Large intestine (tissue), 3 donors: Measurements from ENCODE around the gene EVA1C. TPM values are rescaled to one million over a fixed set of nuclear protein-coding genes. Genes with fewer than 3 reads are reported as not detected.
A peak's percentile ranks its signal among the peaks of the same experiment; 100 is the strongest.

Experiments
- DNase-seq, 2 donors: peaks; one replicate each; pipeline versions ENCODE4 v3.0.0 to v3.0.0-alpha.2; 2013
- H3K27ac ChIP-seq: one replicate; pipeline ENCODE4 v1.5.1; 2013; ENCODE audit warnings: low read length
- H3K27me3 ChIP-seq: 2 replicates; pipeline ENCODE4 v1.6.1; 2013; ENCODE audit warnings: low read length; ENCODE audit not compliant: control insufficient read depth, insufficient read depth
- H3K36me3 ChIP-seq: 2 replicates; pipeline ENCODE4 v1.6.1; 2013; ENCODE audit warnings: low read length; ENCODE audit not compliant: control insufficient read depth, insufficient read depth
- H3K4me1 ChIP-seq: one replicate; pipeline ENCODE4 v1.6.1; 2013; ENCODE audit warnings: low read length; ENCODE audit not compliant: control insufficient read depth, insufficient read depth
- H3K4me3 ChIP-seq: one replicate; pipeline ENCODE4 v1.5.1; 2013; ENCODE audit warnings: low read length
- H3K9me3 ChIP-seq: one replicate; pipeline ENCODE4 v1.6.1; 2013; ENCODE audit warnings: mild to moderate bottlenecking, low read depth, low read length, moderate library complexity; ENCODE audit not compliant: control insufficient read depth
- WGBS: methylation state at CpG from one replicate; pipeline ENCODE4 v1.1.5; 2013; ENCODE audit warnings: low lambda C conversion rate; ENCODE audit not compliant: insufficient coverage; 5-methylcytosine and 5-hydroxymethylcytosine counted together
- polyA plus RNA-seq: library from polyadenylated mRNA; unstranded; fragments of 120-200 nt; gene quantifications from one replicate; pipeline ENCODE4 v1.2.1, GENCODE V29; 2013

Gene EVA1C
- polyA plus RNA-seq, 1 donor = 2.0 TPM

DNA sequence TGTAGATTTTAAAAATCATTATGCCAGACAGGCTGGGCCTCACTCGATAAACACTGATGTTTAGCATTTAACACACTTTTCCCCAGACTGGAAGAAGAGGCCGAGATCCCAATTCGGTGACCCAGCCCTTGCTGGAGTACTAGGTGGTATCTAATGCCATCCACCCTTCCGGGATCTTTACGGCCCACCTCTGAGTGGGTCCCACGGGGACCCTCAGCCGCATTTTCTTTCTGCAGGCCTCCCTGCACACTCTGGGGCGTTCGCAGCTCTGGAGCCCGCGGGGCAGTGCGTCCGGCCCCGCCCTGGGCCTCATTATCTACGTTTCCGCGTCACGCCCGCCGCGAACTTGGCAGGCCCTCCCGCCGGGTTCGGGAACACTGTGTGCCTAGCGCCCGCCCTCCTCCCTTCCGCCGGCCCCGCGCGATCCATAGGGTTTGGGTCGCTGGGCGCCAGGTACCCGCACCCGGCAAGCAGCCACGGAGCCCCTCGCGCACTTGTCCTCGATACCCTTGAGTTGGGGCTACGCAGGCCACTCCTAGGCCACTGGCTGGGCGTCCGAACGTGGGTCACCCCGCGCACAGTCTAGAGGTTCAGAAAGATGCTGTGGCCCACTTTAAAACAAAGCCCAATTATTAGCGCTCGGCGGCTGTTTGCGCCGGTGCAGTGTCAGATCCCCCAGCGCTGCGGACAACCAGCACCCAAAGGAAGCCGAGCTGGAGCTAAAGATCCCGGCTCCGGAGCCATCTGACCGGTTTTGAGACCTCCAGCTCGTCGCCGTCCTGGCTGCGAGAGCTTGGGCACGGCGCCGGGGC, 950 bp upstream of the EVA1C start:
- H3K4me3 ChIP-seq = peak overlapping the region; percentile 43
- no CpG with 5 or more reads among the region's 63 CpGs for WGBS
- peaks cover 9% of the 10 kb centered on the region for H3K4me1 ChIP-seq
- DNase-seq = peak in 1 of 2 donors; percentile 61
- H3K27ac ChIP-seq = no peak overlapping the region
- no peaks in the 10 kb centered on the region for H3K36me3 ChIP-seq
- H3K27me3 ChIP-seq = peaks cover 50% of the 10 kb centered on the region
- H3K9me3 ChIP-seq = no peaks in the 10 kb centered on the region

DNA sequence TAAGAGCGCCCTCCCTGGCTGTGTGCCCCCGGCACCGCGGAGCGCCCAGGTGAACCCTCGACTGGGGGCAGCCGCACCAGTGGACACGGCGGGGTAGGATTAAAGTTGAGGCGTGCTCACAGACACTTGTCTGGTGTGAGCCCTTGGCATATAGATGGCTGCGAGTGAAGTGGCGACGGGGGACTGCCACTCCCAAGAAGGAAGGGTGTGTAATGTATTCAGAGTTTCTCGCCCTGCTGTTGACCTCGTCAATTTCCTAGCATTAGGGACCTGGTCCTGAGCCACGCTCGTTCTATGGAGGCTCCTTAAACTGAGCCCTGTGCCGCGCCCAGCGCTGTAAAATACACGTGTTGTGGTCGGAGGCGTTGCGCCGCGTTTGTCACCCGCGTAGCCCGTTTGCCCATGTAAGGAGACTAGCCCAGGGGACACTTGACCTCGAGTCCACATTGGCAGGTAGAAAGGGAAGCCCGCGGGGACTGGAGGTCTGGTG, 554 bp downstream of the EVA1C start:
- DNase-seq = peak in 1 of 2 donors; percentile 49
- H3K27me3 ChIP-seq = peaks cover 54% of the 10 kb centered on the region
- H3K4me3 ChIP-seq = no peak overlapping the region
- no peak overlapping the region for H3K27ac ChIP-seq
- WGBS = no CpG with 5 or more reads among the region's 32 CpGs
- H3K4me1 ChIP-seq = peaks cover 9% of the 10 kb centered on the region
- no peaks in the 10 kb centered on the region for H3K9me3 ChIP-seq
- no peaks in the 10 kb centered on the region for H3K36me3 ChIP-seq

DNA sequence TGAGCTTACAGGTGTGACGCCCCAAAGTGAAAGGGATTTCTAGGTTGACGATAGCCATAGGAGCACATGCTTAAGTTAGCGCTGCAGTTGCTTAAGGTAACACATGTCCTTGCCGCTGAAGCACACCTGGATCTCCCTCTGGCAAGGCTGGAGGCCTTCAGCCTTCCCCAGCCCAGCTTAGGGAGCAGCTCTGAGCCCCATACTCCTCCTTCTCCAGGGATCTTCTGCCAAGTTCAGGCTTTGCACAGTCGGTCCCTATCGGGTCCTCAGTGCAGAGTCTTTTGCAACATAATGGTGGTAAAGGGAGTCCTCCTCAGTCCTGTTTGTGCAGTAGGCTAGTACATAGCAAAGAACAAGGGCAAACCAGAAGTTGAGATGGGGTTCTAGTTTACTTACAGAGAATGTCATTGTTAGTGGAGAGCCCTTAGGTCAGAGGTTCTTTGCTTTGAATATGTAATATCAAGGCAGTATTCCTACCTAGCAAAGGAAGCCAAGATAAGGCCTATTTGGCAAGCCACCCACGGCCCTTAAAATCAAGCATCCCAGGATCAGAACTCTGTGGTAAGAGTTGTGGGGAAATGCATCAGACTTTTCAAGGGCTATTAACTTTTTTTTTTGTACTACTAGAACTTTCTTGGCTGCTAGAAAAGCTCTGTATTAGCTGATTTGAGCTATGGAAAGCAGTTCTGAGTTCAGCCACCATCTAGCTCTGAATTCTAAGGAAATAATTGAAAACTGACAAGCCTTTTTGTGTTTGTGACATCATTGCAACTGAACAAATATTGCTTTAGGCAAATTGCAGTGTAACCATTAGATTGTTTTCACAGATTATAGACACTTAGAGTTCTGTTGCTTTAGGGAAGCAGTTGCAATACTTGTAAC, 1.4 kb downstream of the EVA1C start:
- Histone ChIP-seq H3K36me3 (no peaks in the 10 kb centered on the region), H3K27ac (no peak overlapping the region), H3K9me3 (no peaks in the 10 kb centered on the region), H3K4me3 (no peak overlapping the region), H3K4me1 (peaks cover 9% of the 10 kb centered on the region), H3K27me3 (peaks cover 53% of the 10 kb centered on the region)
- no CpG with 5 or more reads among the region's 7 CpGs for WGBS
- DNase-seq = peak in 1 of 2 donors; percentile 21

GRCh38 chr21:32414579-32415358, 2.3 kb downstream of the EVA1C start:
- no peak for DNase-seq
- no CpG with 5 or more reads among the region's 8 CpGs for WGBS
- Histone ChIP-seq H3K9me3 (no peaks in the 10 kb centered on the region), H3K27ac (no peak overlapping the region), H3K36me3 (no peaks in the 10 kb centered on the region), H3K27me3 (peaks cover 52% of the 10 kb centered on the region), H3K4me3 (no peak overlapping the region), H3K4me1 (peaks cover 9% of the 10 kb centered on the region)

- DNase-seq = no peak
These were observed 3.2 kb downstream of the EVA1C start for GRCh38 chr21:32415451-32416398.

DNA sequence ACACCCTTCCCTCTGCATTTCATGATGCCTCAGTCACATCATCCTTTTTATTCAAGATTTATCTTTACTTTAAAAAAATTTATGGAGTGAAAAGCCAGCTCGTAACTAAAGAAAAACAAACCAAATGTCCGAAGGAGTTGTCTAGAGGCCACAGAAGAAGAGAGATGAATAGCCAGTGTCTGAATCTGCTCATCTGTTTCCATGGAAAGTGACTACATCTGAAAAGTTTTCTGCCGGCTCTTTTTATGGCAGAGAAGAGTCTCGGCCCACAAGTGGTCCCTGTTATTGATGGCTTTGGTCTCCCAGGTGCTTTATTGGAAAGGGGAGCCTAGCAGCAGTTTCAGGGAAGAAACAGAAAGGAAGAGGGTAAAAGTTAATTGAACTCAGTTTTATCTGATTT, 5.6 kb downstream of the EVA1C start:
- Histone ChIP-seq H3K4me1 (peaks cover 1% of the 10 kb centered on the region), H3K9me3 (no peaks in the 10 kb centered on the region), H3K27ac (no peak overlapping the region), H3K4me3 (no peak overlapping the region), H3K36me3 (no peaks in the 10 kb centered on the region), H3K27me3 (peaks cover 30% of the 10 kb centered on the region)
- DNase-seq = no peak
- no CpG with 5 or more reads among the region's 4 CpGs for WGBS

More at GRCh38 chr21:32415451-32416398, 3.2 kb downstream of the EVA1C start:
- H3K4me1 ChIP-seq = peaks cover 9% of the 10 kb centered on the region
- H3K27ac ChIP-seq = no peak overlapping the region
- H3K9me3 ChIP-seq = no peaks in the 10 kb centered on the region
- WGBS = 70% methylated on average over 2 of the region's 11 CpGs
- peaks cover 48% of the 10 kb centered on the region for H3K27me3 ChIP-seq
- no peaks in the 10 kb centered on the region for H3K36me3 ChIP-seq
- H3K4me3 ChIP-seq = no peak overlapping the region

DNA sequence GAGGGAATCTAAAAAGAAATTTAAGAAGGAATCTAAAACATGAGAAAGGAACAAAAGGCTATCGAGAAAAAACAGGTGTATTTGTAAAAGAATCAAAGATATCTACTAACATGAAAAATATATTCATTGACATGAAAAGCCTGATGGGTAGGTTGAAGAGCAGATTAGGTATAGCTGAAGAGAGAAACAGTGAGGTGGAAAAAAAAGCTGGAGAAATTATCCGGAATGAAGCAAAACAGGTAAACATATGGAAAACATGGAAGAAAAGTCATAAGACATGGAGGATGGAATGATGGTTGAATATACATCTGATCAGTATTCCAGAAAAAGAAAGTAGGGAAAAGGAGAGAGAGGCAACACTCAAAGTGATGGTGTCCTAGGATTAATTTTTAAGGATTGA, 9.6 kb downstream of the EVA1C start:
- H3K27me3 ChIP-seq = peaks cover 6% of the 10 kb centered on the region
- 95% methylated on average over 2 of the region's 2 CpGs for WGBS
- H3K4me3 ChIP-seq = no peak overlapping the region
- H3K36me3 ChIP-seq = no peaks in the 10 kb centered on the region
- no peaks in the 10 kb centered on the region for H3K4me1 ChIP-seq
- DNase-seq = no peak
- H3K9me3 ChIP-seq = no peaks in the 10 kb centered on the region
- no peak overlapping the region for H3K27ac ChIP-seq

DNA sequence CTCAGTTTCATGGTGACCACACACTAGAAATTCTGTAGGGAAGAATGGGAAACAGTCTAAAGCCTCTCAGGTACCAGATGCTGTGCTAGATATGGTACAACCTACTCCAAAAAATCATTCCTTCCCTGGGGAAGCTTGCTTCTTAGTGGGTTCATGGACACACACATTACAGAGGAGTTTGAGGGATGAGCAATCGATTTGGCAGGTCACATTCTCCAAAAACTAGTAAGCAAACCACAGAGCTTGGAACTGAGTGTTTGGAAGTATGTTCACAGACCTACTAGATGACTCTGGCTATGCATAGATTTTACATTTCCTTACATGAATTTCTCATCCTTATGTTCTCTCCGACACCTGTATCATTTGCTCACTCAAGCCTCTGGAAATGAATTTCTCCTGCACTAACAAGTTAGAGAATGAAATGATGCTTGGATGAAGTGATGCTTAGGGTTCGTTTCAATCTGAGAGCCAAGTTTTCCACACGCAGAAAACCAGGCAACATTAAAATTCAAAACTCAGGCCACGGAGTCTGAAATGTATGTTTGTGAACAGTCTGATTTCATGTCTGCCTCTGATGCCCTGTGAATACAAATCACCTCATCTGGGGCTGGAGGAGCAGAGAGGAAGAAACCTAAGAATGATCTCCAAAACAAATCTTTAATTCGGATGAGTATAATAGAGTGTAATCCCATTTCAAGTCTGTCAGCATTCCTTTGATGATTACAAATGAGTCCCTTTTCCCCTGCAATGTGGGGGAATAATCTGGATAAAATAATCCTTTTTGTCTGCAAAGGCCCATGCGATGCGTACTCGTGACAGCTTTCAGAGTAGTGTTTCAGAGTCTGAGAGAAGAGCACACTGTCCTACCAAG, 11.0 kb downstream of the EVA1C start:
- peaks cover under 1% of the 10 kb centered on the region for H3K27me3 ChIP-seq
- H3K36me3 ChIP-seq = no peaks in the 10 kb centered on the region
- H3K4me1 ChIP-seq = no peaks in the 10 kb centered on the region
- no CpG with 5 or more reads among the region's 9 CpGs for WGBS
- no peak overlapping the region for H3K27ac ChIP-seq
- no peaks in the 10 kb centered on the region for H3K9me3 ChIP-seq
- H3K4me3 ChIP-seq = no peak overlapping the region
- no peak for DNase-seq

DNA sequence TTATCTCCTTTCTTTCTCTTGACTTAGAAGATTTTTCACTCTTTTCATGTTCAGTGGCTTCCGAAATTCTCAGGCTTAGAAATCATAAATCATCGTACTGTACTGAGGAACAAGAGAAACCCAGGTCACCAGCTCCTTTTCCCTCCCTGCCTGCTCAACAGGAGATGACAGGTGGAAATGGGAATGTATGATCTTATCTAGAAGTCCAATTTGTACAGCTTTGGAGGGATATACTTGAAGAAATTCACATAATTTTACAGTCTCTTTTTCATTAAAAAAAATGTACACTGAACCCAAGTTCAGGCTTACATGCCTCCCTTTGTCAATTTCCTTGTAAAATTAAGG, 11.7 kb downstream of the EVA1C start:
- no peaks in the 10 kb centered on the region for H3K4me1 ChIP-seq
- no peaks in the 10 kb centered on the region for H3K27me3 ChIP-seq
- H3K4me3 ChIP-seq = no peak overlapping the region
- H3K27ac ChIP-seq = no peak overlapping the region
- H3K9me3 ChIP-seq = no peaks in the 10 kb centered on the region
- no CpG with 5 or more reads among the region's 2 CpGs for WGBS
- no peak for DNase-seq
- no peaks in the 10 kb centered on the region for H3K36me3 ChIP-seq
